K562 (cell line): ENCODE data around the gene GALK2. TPM values are rescaled to one million over a fixed set of nuclear protein-coding genes. Genes with fewer than 3 reads are reported as not detected.

Experiments used
- LARP7 ChIP-seq: fragments of 450-650 bp; IDR thresholded peaks from 2 replicates; pipeline ENCODE4 v1.6.1; 2016
- MTA2 ChIP-seq: fragments of 450-650 bp; IDR thresholded peaks from 2 replicates; pipeline ENCODE4 v1.6.1; 2016; ENCODE audit warnings: low read depth
- MXD1 ChIP-seq: fragments of 250-450 bp; sonication (Bioruptor Pico); IDR thresholded peaks from 2 replicates; pipeline ENCODE4 v1.8.0; 2021; ENCODE audit warnings: borderline replicate concordance, mild to moderate bottlenecking, moderate library complexity; ENCODE audit not compliant: poor library complexity, severe bottlenecking
- NELFE ChIP-seq: IDR thresholded peaks from 2 replicates; pipeline ENCODE4 v1.6.1; 2011; ENCODE audit warnings: mild to moderate bottlenecking; ENCODE audit not compliant: insufficient read depth, insufficient read length
- TSHZ1 ChIP-seq: fragments of 250-450 bp; sonication (Bioruptor Pico); IDR thresholded peaks from 2 replicates; pipeline ENCODE4 v1.4.0; 2020; ENCODE audit warnings: mild to moderate bottlenecking, moderate library complexity
- ZBTB11 ChIP-seq, 3 experiments: fragments of 200-800 bp in 1 of 3; fragments of 250-450 bp in 1 of 3; fragments of 450-650 bp in 1 of 3; sonication (Bioruptor Pico) in 1 of 3; sonication (Bioruptor generic) in 1 of 3; formaldehyde crosslinking in 1 of 3; IDR thresholded peaks; 2 replicates each; pipeline versions ENCODE4 v1.6.1 to v1.8.0; 2016 to 2022; ENCODE audit warnings: mild to moderate bottlenecking in 2 of 3, missing genetic modification characterization in 2 of 3, missing compliant biosample characterization in 1 of 3, moderate library complexity in 1 of 3
- ZNF408 ChIP-seq: fragments of 250-450 bp; sonication (Bioruptor Pico); IDR thresholded peaks from 2 replicates; pipeline ENCODE4 v1.4.0; 2020; ENCODE audit warnings: low read depth, mild to moderate bottlenecking, moderate library complexity
- polyA plus RNA-seq, 8 experiments: library from polyadenylated mRNA; depleted of rRNA in 4 of 8; stranded (reverse) in 5 of 8; unstranded in 3 of 8; fragments of >200 nt; fragmentation: Nextera tagmentation in 2 of 8; fragmentation: Illumina TruSeq in 1 of 8; extraction: Ambion mirVana in 2 of 8; extraction: Trizol in 1 of 8; gene quantifications; 2 replicates each; pipeline versions ENCODE4 v1.2.1 to v1.2.3, GENCODE V29; 2011 to 2014; ENCODE audit warnings: inconsistent platforms in 1 of 8, missing spikeins in 1 of 8
- total RNA-seq, 7 experiments: library from RNA; depleted of rRNA in 6 of 7; stranded (reverse); fragments of >200 nt in 6 of 7; fragmentation: Illumina TruSeq in 2 of 7; extraction: Trizol in 2 of 7; gene quantifications; 2 replicates each; pipeline versions ENCODE4 v1.2.1 to v1.2.3, GENCODE V29; 2011 to 2021; ENCODE audit warnings: low replicate concordance in 1 of 7
- TF ChIP-seq, protein P1 (sequence below): fragments of 450-650 bp; formaldehyde crosslinking; IDR thresholded peaks from 2 replicates; pipeline ENCODE4 v1.4.0; 2020; ENCODE audit warnings: mild to moderate bottlenecking, mixed read lengths
- TF ChIP-seq, protein P2 (sequence below): sonication (generic); formaldehyde crosslinking; IDR thresholded peaks from 2 replicates; pipeline ENCODE4 v1.8.1; 2023; ENCODE audit warnings: missing genetic modification reagents, mild to moderate bottlenecking, borderline replicate concordance

Gene GALK2
- total and polyA plus RNA-seq, 9 of the 15 experiments (the other 6 are each of a cell fraction or from before 2014, with no cell fraction given) = 32.8 to 82.0 (median 54.4) TPM

GRCh38 chr15:49155110-49155833 lies 14.8 kb upstream of the GALK2 start, which contains the start of gene COPS2 (continued):
- TF ChIP-seq ZBTB11 (CRISPR knock-in tag; IDR thresholded peaks at IDR 0.05) = peak; percentile 99 to 100 (median 99)
- TF ChIP-seq, protein P1, sequence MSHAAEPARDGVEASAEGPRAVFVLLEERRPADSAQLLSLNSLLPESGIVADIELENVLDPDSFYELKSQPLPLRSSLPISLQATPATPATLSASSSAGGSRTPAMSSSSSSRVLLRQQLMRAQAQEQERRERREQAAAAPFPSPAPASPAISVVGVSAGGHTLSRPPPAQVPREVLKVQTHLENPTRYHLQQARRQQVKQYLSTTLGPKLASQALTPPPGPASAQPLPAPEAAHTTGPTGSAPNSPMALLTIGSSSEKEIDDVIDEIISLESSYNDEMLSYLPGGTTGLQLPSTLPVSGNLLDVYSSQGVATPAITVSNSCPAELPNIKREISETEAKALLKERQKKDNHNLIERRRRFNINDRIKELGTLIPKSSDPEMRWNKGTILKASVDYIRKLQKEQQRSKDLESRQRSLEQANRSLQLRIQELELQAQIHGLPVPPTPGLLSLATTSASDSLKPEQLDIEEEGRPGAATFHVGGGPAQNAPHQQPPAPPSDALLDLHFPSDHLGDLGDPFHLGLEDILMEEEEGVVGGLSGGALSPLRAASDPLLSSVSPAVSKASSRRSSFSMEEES (CRISPR knock-in tag) = no peak
- TF ChIP-seq, protein P2, sequence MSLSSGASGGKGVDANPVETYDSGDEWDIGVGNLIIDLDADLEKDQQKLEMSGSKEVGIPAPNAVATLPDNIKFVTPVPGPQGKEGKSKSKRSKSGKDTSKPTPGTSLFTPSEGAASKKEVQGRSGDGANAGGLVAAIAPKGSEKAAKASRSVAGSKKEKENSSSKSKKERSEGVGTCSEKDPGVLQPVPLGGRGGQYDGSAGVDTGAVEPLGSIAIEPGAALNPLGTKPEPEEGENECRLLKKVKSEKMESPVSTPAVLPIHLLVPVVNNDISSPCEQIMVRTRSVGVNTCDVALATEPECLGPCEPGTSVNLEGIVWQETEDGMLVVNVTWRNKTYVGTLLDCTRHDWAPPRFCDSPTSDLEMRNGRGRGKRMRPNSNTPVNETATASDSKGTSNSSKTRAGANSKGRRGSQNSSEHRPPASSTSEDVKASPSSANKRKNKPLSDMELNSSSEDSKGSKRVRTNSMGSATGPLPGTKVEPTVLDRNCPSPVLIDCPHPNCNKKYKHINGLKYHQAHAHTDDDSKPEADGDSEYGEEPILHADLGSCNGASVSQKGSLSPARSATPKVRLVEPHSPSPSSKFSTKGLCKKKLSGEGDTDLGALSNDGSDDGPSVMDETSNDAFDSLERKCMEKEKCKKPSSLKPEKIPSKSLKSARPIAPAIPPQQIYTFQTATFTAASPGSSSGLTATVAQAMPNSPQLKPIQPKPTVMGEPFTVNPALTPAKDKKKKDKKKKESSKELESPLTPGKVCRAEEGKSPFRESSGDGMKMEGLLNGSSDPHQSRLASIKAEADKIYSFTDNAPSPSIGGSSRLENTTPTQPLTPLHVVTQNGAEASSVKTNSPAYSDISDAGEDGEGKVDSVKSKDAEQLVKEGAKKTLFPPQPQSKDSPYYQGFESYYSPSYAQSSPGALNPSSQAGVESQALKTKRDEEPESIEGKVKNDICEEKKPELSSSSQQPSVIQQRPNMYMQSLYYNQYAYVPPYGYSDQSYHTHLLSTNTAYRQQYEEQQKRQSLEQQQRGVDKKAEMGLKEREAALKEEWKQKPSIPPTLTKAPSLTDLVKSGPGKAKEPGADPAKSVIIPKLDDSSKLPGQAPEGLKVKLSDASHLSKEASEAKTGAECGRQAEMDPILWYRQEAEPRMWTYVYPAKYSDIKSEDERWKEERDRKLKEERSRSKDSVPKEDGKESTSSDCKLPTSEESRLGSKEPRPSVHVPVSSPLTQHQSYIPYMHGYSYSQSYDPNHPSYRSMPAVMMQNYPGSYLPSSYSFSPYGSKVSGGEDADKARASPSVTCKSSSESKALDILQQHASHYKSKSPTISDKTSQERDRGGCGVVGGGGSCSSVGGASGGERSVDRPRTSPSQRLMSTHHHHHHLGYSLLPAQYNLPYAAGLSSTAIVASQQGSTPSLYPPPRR (CRISPR knock-in tag) = peak; percentile 23; the same call in 1 of the 2 replicates
- no peak for TF ChIP-seq MXD1
- TF ChIP-seq ZNF408 (CRISPR knock-in tag) = no peak
- TF ChIP-seq MTA2 = no peak
- no peak for TF ChIP-seq NELFE
- no peak for TF ChIP-seq LARP7
- no peak for TF ChIP-seq TSHZ1 (CRISPR knock-in tag)
